Measurements from ENCODE around the gene MAPKAPK5.
"Not testable (repeated sequence)": the region's sequence is repeated elsewhere in the genome, so short reads cannot be mapped to it uniquely, and the experiment has no call there.

Gene MAPKAPK5

GRCh38 chr12:111841750-111842555 is at the start of gene MAPKAPK5:
Gene MAPKAPK5 (plus strand): TSS chr12:111842228. CDS start chr12:111842734, 506 bp downstream.
- DNase-seq, result peak; percentile 83 to 98 (median 88)
- intact Hi-C loops (cut with DNase I), result no loop called here

- no peak for DNase-seq
- intact Hi-C loops (cut with DNase I), result no loop called here
Observed at GRCh38 chr12:111792856-111793235, 49.2 kb upstream of the MAPKAPK5 start.

- DNase-seq, result peak in 2 of 10 donors; percentile 5 to 47
- intact Hi-C loops (cut with DNase I), result no loop called here
Observed at GRCh38 chr12:111798182-111798581, 43.8 kb upstream of the MAPKAPK5 start.

- intact Hi-C loops (cut with DNase I), result no loop called here
Observed at GRCh38 chr12:111799758-111800157, 42.3 kb upstream of the MAPKAPK5 start.

GRCh38 chr12:111803038-111803626 is 38.9 kb upstream of the MAPKAPK5 start:
- peak in 1 of 10 donors; percentile 39 for DNase-seq
- intact Hi-C loops (cut with DNase I), result no loop called here

More at GRCh38 chr12:111799758-111800157, 42.3 kb upstream of the MAPKAPK5 start:
- DNase-seq, result peak in 2 of 10 donors; percentile 56 to 71

- intact Hi-C loops (cut with DNase I), result no loop called here
- peak in 2 of 10 donors; percentile 32 to 68 for DNase-seq
Observed at GRCh38 chr12:111803851-111804250, 38.2 kb upstream of the MAPKAPK5 start.

- intact Hi-C loops (cut with DNase I), result no loop called here
- DNase-seq, result peak in 2 of 10 donors; percentile 10 to 54
Observed at GRCh38 chr12:111806304-111806703, 35.7 kb upstream of the MAPKAPK5 start.

GRCh38 chr12:111807232-111807631 is 34.8 kb upstream of the MAPKAPK5 start:
- DNase-seq, result peak in 2 of 10 donors; percentile 8 to 53
- intact Hi-C loops (cut with DNase I), result no loop called here

- DNase-seq, result peak in 9 of 10 donors; percentile 42 to 93 (median 71)
- intact Hi-C loops (cut with DNase I), result loop anchor here (1.0 kb wide), 1 partner anchor 60 kb away; no protein-coding TSS in a partner anchor
Observed at GRCh38 chr12:111812881-111813741, 28.9 kb upstream of the MAPKAPK5 start.

- DNase-seq, result no peak
- intact Hi-C loops (cut with DNase I), result no loop called here
Observed at GRCh38 chr12:111816065-111816615, 25.9 kb upstream of the MAPKAPK5 start.

- DNase-seq; intact Hi-C loops (cut with DNase I): not testable (repeated sequence)
Observed at GRCh38 chr12:111816898-111817297, 25.1 kb upstream of the MAPKAPK5 start.

GRCh38 chr12:111818340-111818739 is 23.7 kb upstream of the MAPKAPK5 start:
- DNase-seq, result no peak
- intact Hi-C loops (cut with DNase I), result no loop called here

GRCh38 chr12:111819191-111820158 is 22.6 kb upstream of the MAPKAPK5 start:
- DNase-seq, result no peak
- intact Hi-C loops (cut with DNase I), result no loop called here

GRCh38 chr12:111820828-111821227 is 21.2 kb upstream of the MAPKAPK5 start:
- DNase-seq; intact Hi-C loops (cut with DNase I): not testable (repeated sequence)

- DNase-seq, result no peak
- intact Hi-C loops (cut with DNase I), result no loop called here
Observed at GRCh38 chr12:111822886-111823285, 19.1 kb upstream of the MAPKAPK5 start.

- intact Hi-C loops (cut with DNase I), result no loop called here
- no peak for DNase-seq
Observed at GRCh38 chr12:111823891-111824290, 18.1 kb upstream of the MAPKAPK5 start.

- intact Hi-C loops (cut with DNase I), result not testable (repeated sequence)
Observed at GRCh38 chr12:111824312-111824711, 17.7 kb upstream of the MAPKAPK5 start.

GRCh38 chr12:111825509-111825908 is 16.5 kb upstream of the MAPKAPK5 start:
- no peak for DNase-seq

More at GRCh38 chr12:111824312-111824711, 17.7 kb upstream of the MAPKAPK5 start:
- DNase-seq, result not testable (repeated sequence)

GRCh38 chr12:111826316-111826715 is 15.7 kb upstream of the MAPKAPK5 start:
- intact Hi-C loops (cut with DNase I), result no loop called here
- no peak for DNase-seq

More at GRCh38 chr12:111825509-111825908, 16.5 kb upstream of the MAPKAPK5 start:
- intact Hi-C loops (cut with DNase I), result no loop called here

All from posterior cingulate gyrus (tissue), 11 donors.